Measurements from ENCODE around the gene MYO18B. TPM values are rescaled to one million over a fixed set of nuclear protein-coding genes. Genes with fewer than 3 reads are reported as not detected.

Gene MYO18B
- total RNA-seq, 2 donors from 2014 or later, result 0.12 to 0.65 TPM

- no peaks in the 10 kb centered on the region for H3K9me3 ChIP-seq (ENCODE audit: control insufficient read depth, low read length, poor library complexity, severe bottlenecking)
- H3K36me3 Mint-ChIP-seq (ENCODE audit: low read depth), result no peaks in the 10 kb centered on the region
- no peak for ATAC-seq
- H3K4me1 Mint-ChIP-seq, result no peaks in the 10 kb centered on the region
- H3K27me3 Mint-ChIP-seq, result no peaks in the 10 kb centered on the region
- H3K27ac Mint-ChIP-seq, result no peak overlapping the region
- no peak for DNase-seq
- H3K4me3 Mint-ChIP-seq, result no peak overlapping the region
These were observed 254.7 kb downstream of the MYO18B start for GRCh38 chr22:25996669-25997068.

- ATAC-seq (no peak), DNase-seq (no peak)
- Mint-ChIP-seq H3K36me3 (ENCODE audit: low read depth) (no peaks in the 10 kb centered on the region), H3K27me3 (no peaks in the 10 kb centered on the region), H3K4me1 (no peaks in the 10 kb centered on the region), H3K27ac (no peak overlapping the region), H3K4me3 (no peak overlapping the region)
- no peaks in the 10 kb centered on the region for H3K9me3 ChIP-seq (ENCODE audit: control insufficient read depth, low read length, poor library complexity, severe bottlenecking)
These were observed 256.1 kb downstream of the MYO18B start for GRCh38 chr22:25997886-25998775.

- Mint-ChIP-seq H3K36me3 (ENCODE audit: low read depth) (no peaks in the 10 kb centered on the region), H3K27me3 (no peaks in the 10 kb centered on the region), H3K4me3 (no peak overlapping the region), H3K27ac (no peak overlapping the region), H3K4me1 (no peaks in the 10 kb centered on the region)
- ATAC-seq (no peak), DNase-seq (no peak)
- H3K9me3 ChIP-seq (ENCODE audit: control insufficient read depth, low read length, poor library complexity, severe bottlenecking), result no peaks in the 10 kb centered on the region
These were observed 260.5 kb downstream of the MYO18B start for GRCh38 chr22:26002456-26002855.

- no peaks in the 10 kb centered on the region for H3K27me3 Mint-ChIP-seq
These were observed 262.5 kb downstream of the MYO18B start for GRCh38 chr22:26004477-26004876.

GRCh38 chr22:26008587-26008986, 266.6 kb downstream of the MYO18B start:
- H3K27me3 Mint-ChIP-seq, result no peaks in the 10 kb centered on the region
- no peak for ATAC-seq
- no peaks in the 10 kb centered on the region for H3K36me3 Mint-ChIP-seq (ENCODE audit: low read depth)
- no peak for DNase-seq
- no peaks in the 10 kb centered on the region for H3K4me1 Mint-ChIP-seq
- no peaks in the 10 kb centered on the region for H3K9me3 ChIP-seq (ENCODE audit: control insufficient read depth, low read length, poor library complexity, severe bottlenecking)
- no peak overlapping the region for H3K4me3 Mint-ChIP-seq
- no peak overlapping the region for H3K27ac Mint-ChIP-seq

More at GRCh38 chr22:26004477-26004876, 262.5 kb downstream of the MYO18B start:
- Mint-ChIP-seq H3K36me3 (ENCODE audit: low read depth) (no peaks in the 10 kb centered on the region), H3K27ac (no peak overlapping the region), H3K4me1 (no peaks in the 10 kb centered on the region), H3K4me3 (no peak overlapping the region)
- ATAC-seq (no peak), DNase-seq (no peak)
- H3K9me3 ChIP-seq (ENCODE audit: control insufficient read depth, low read length, poor library complexity, severe bottlenecking), result no peaks in the 10 kb centered on the region

GRCh38 chr22:26016916-26017315, 274.9 kb downstream of the MYO18B start:
- no peak for DNase-seq
- no peak for ATAC-seq
- Mint-ChIP-seq H3K4me3 (no peak overlapping the region), H3K27ac (no peak overlapping the region), H3K27me3 (no peaks in the 10 kb centered on the region), H3K36me3 (ENCODE audit: low read depth) (no peaks in the 10 kb centered on the region), H3K4me1 (no peaks in the 10 kb centered on the region)
- no peaks in the 10 kb centered on the region for H3K9me3 ChIP-seq (ENCODE audit: control insufficient read depth, low read length, poor library complexity, severe bottlenecking)

GRCh38 chr22:26017932-26018331, 275.9 kb downstream of the MYO18B start:
- H3K27ac Mint-ChIP-seq, result no peak overlapping the region
- no peaks in the 10 kb centered on the region for H3K4me1 Mint-ChIP-seq
- DNase-seq, result no peak
- no peak for ATAC-seq
- H3K9me3 ChIP-seq (ENCODE audit: control insufficient read depth, low read length, poor library complexity, severe bottlenecking), result no peaks in the 10 kb centered on the region
- no peaks in the 10 kb centered on the region for H3K27me3 Mint-ChIP-seq
- H3K36me3 Mint-ChIP-seq (ENCODE audit: low read depth), result no peaks in the 10 kb centered on the region
- no peak overlapping the region for H3K4me3 Mint-ChIP-seq

GRCh38 chr22:26019596-26019995, 277.6 kb downstream of the MYO18B start:
- Mint-ChIP-seq H3K27me3 (no peaks in the 10 kb centered on the region), H3K4me1 (no peaks in the 10 kb centered on the region), H3K4me3 (no peak overlapping the region), H3K36me3 (ENCODE audit: low read depth) (no peaks in the 10 kb centered on the region), H3K27ac (no peak overlapping the region)
- ATAC-seq (no peak), DNase-seq (no peak)
- H3K9me3 ChIP-seq (ENCODE audit: control insufficient read depth, low read length, poor library complexity, severe bottlenecking), result no peaks in the 10 kb centered on the region

GRCh38 chr22:26021516-26021915, 279.5 kb downstream of the MYO18B start:
- no peak for DNase-seq
- H3K4me3 Mint-ChIP-seq, result no peak overlapping the region

GRCh38 chr22:26023104-26023775, 281.3 kb downstream of the MYO18B start:
- H3K27ac Mint-ChIP-seq, result no peak overlapping the region
- H3K4me1 Mint-ChIP-seq, result no peaks in the 10 kb centered on the region
- no peaks in the 10 kb centered on the region for H3K9me3 ChIP-seq (ENCODE audit: control insufficient read depth, low read length, poor library complexity, severe bottlenecking)
- H3K27me3 Mint-ChIP-seq, result no peaks in the 10 kb centered on the region
- H3K36me3 Mint-ChIP-seq (ENCODE audit: low read depth), result no peaks in the 10 kb centered on the region
- DNase-seq (no peak), ATAC-seq (no peak)
- no peak overlapping the region for H3K4me3 Mint-ChIP-seq

More at GRCh38 chr22:26021516-26021915, 279.5 kb downstream of the MYO18B start:
- H3K27ac Mint-ChIP-seq, result no peak overlapping the region
- H3K36me3 Mint-ChIP-seq (ENCODE audit: low read depth), result no peaks in the 10 kb centered on the region
- ATAC-seq, result no peak
- H3K27me3 Mint-ChIP-seq, result no peaks in the 10 kb centered on the region
- H3K4me1 Mint-ChIP-seq, result no peaks in the 10 kb centered on the region
- H3K9me3 ChIP-seq (ENCODE audit: control insufficient read depth, low read length, poor library complexity, severe bottlenecking), result no peaks in the 10 kb centered on the region

GRCh38 chr22:26025626-26026025, 283.6 kb downstream of the MYO18B start:
- H3K27me3 Mint-ChIP-seq, result no peaks in the 10 kb centered on the region
- no peaks in the 10 kb centered on the region for H3K4me1 Mint-ChIP-seq
- no peak overlapping the region for H3K27ac Mint-ChIP-seq
- ATAC-seq, result no peak
- H3K36me3 Mint-ChIP-seq (ENCODE audit: low read depth), result no peaks in the 10 kb centered on the region
- no peak for DNase-seq
- H3K4me3 Mint-ChIP-seq, result no peak overlapping the region
- H3K9me3 ChIP-seq (ENCODE audit: control insufficient read depth, low read length, poor library complexity, severe bottlenecking), result no peaks in the 10 kb centered on the region

- DNase-seq (no peak), ATAC-seq (no peak)
- H3K36me3 Mint-ChIP-seq (ENCODE audit: low read depth), result no peaks in the 10 kb centered on the region
- no peak overlapping the region for H3K27ac Mint-ChIP-seq
- H3K4me1 Mint-ChIP-seq, result no peaks in the 10 kb centered on the region
- no peaks in the 10 kb centered on the region for H3K27me3 Mint-ChIP-seq
- H3K4me3 Mint-ChIP-seq, result no peak overlapping the region
- H3K9me3 ChIP-seq (ENCODE audit: control insufficient read depth, low read length, poor library complexity, severe bottlenecking), result no peaks in the 10 kb centered on the region
These were observed 285.4 kb downstream of the MYO18B start for GRCh38 chr22:26027341-26027740.

GRCh38 chr22:26031641-26032040, 289.7 kb downstream of the MYO18B start:
- H3K4me3 Mint-ChIP-seq, result no peak overlapping the region
- no peaks in the 10 kb centered on the region for H3K36me3 Mint-ChIP-seq (ENCODE audit: low read depth)
- H3K27me3 Mint-ChIP-seq, result no peaks in the 10 kb centered on the region
- ATAC-seq (no peak), DNase-seq (no peak)
- H3K27ac Mint-ChIP-seq, result no peak overlapping the region
- no peaks in the 10 kb centered on the region for H3K4me1 Mint-ChIP-seq
- peaks cover 3% of the 10 kb centered on the region for H3K9me3 ChIP-seq (ENCODE audit: control insufficient read depth, low read length, poor library complexity, severe bottlenecking)
